Measurements from ENCODE around the gene R3HCC1L.
"Not testable (repeated sequence)": the region's sequence is repeated elsewhere in the genome, so short reads cannot be mapped to it uniquely, and the experiment has no call there.

The R3HCC1L gene

GRCh38 chr10:98182351-98182915, 48.0 kb downstream of the R3HCC1L start:
- DNase-seq: not testable (repeated sequence)

GRCh38 chr10:98186681-98187080, 52.2 kb downstream of the R3HCC1L start:
- no peak for DNase-seq

- DNase-seq: not testable (repeated sequence)
Observed at GRCh38 chr10:98190773-98191172, 56.3 kb downstream of the R3HCC1L start.

- DNase-seq: no peak
Observed at GRCh38 chr10:98193037-98193436, 58.6 kb downstream of the R3HCC1L start.

GRCh38 chr10:98194633-98195032, 60.2 kb downstream of the R3HCC1L start:
- DNase-seq: no peak

GRCh38 chr10:98195120-98195519, 60.7 kb downstream of the R3HCC1L start:
- no peak for DNase-seq

- DNase-seq: no peak
Observed at GRCh38 chr10:98196985-98197384, 62.5 kb downstream of the R3HCC1L start.

- DNase-seq: no peak
Observed at GRCh38 chr10:98201760-98202159, 67.3 kb downstream of the R3HCC1L start.

- no peak for DNase-seq
Observed at GRCh38 chr10:98202378-98202777, 67.9 kb downstream of the R3HCC1L start.

GRCh38 chr10:98205351-98205750, 70.9 kb downstream of the R3HCC1L start:
- DNase-seq: no peak

GRCh38 chr10:98208925-98209324, 74.5 kb downstream of the R3HCC1L start:
- no peak for DNase-seq

- no peak for DNase-seq
Observed at GRCh38 chr10:98209441-98209840, 75.0 kb downstream of the R3HCC1L start.

GRCh38 chr10:98212196-98212595, 77.7 kb downstream of the R3HCC1L start:
- DNase-seq: no peak

GRCh38 chr10:98213740-98214139, 79.3 kb downstream of the R3HCC1L start:
- no peak for DNase-seq

- DNase-seq: no peak
Observed at GRCh38 chr10:98215373-98215772, 80.9 kb downstream of the R3HCC1L start.

- DNase-seq: no peak
Observed at GRCh38 chr10:98217801-98218200, 83.3 kb downstream of the R3HCC1L start.

GRCh38 chr10:98223874-98224273, 89.4 kb downstream of the R3HCC1L start:
- no peak for DNase-seq

GRCh38 chr10:98224509-98224908, 90.1 kb downstream of the R3HCC1L start:
- DNase-seq: no peak

GRCh38 chr10:98224996-98225395, 90.5 kb downstream of the R3HCC1L start:
- no peak for DNase-seq

- DNase-seq: no peak
Observed at GRCh38 chr10:98226508-98227144, 92.2 kb downstream of the R3HCC1L start.

GRCh38 chr10:98227713-98228112, 93.3 kb downstream of the R3HCC1L start:
- not testable (repeated sequence) for DNase-seq

GRCh38 chr10:98228266-98228665, 93.8 kb downstream of the R3HCC1L start:
- not testable (repeated sequence) for DNase-seq

- DNase-seq: no peak
Observed at GRCh38 chr10:98231417-98231816, 97.0 kb downstream of the R3HCC1L start.

GRCh38 chr10:98235846-98236245, 101.4 kb downstream of the R3HCC1L start:
- DNase-seq: no peak

GRCh38 chr10:98236862-98237261, 102.4 kb downstream of the R3HCC1L start:
- no peak for DNase-seq
